ENCODE results near the gene NINJ2. TPM values are rescaled to one million over a fixed set of nuclear protein-coding genes. Genes with fewer than 3 reads are reported as not detected.
A peak's percentile ranks its signal among the peaks of the same experiment; 100 is the strongest.

Gene NINJ2
- total RNA-seq, 1 donor from 2014 or later = 2.3 TPM

DNA sequence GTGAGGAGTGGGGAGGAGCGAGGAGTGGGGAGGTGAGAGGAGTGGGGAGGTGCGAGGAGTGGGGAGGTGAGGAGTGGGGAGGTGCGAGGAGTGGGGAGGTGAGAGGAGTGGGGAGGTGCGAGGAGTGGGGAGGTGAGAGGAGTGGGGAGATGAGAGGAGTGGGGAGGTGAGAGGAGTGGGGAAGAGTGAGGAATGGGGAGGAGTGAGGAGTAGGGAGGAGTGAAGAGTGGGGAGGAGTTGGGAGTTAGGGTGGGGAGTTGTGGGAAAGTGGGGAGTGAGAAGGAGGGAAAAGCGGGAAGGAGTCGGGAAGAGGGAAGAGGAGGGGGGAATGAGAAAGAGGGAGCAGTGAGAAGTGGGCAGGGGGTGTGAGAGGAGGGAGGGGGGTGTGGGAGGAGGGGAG lies 117.4 kb downstream of the NINJ2 start:
- no peak overlapping the region for H3K4me3 Mint-ChIP-seq (ENCODE audit: unreplicated experiment)
- no peak for DNase-seq (ENCODE audit: low spot score)
- peaks cover 26% of the 10 kb centered on the region for H3K4me1 Mint-ChIP-seq (ENCODE audit: unreplicated experiment)
- no peaks in the 10 kb centered on the region for H3K9me3 Mint-ChIP-seq (ENCODE audit: unreplicated experiment)
- no peak overlapping the region for H3K27ac Mint-ChIP-seq (ENCODE audit: unreplicated experiment)
- H3K27me3 Mint-ChIP-seq (ENCODE audit: unreplicated experiment) = peaks cover 14% of the 10 kb centered on the region
- peaks cover 12% of the 10 kb centered on the region for H3K36me3 Mint-ChIP-seq (ENCODE audit: low read depth, unreplicated experiment)
- TF ChIP-seq, protein P1, sequence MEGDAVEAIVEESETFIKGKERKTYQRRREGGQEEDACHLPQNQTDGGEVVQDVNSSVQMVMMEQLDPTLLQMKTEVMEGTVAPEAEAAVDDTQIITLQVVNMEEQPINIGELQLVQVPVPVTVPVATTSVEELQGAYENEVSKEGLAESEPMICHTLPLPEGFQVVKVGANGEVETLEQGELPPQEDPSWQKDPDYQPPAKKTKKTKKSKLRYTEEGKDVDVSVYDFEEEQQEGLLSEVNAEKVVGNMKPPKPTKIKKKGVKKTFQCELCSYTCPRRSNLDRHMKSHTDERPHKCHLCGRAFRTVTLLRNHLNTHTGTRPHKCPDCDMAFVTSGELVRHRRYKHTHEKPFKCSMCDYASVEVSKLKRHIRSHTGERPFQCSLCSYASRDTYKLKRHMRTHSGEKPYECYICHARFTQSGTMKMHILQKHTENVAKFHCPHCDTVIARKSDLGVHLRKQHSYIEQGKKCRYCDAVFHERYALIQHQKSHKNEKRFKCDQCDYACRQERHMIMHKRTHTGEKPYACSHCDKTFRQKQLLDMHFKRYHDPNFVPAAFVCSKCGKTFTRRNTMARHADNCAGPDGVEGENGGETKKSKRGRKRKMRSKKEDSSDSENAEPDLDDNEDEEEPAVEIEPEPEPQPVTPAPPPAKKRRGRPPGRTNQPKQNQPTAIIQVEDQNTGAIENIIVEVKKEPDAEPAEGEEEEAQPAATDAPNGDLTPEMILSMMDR (IDR thresholded peaks at IDR 0.05; ENCODE audit: unreplicated experiment) = no peak

DNA sequence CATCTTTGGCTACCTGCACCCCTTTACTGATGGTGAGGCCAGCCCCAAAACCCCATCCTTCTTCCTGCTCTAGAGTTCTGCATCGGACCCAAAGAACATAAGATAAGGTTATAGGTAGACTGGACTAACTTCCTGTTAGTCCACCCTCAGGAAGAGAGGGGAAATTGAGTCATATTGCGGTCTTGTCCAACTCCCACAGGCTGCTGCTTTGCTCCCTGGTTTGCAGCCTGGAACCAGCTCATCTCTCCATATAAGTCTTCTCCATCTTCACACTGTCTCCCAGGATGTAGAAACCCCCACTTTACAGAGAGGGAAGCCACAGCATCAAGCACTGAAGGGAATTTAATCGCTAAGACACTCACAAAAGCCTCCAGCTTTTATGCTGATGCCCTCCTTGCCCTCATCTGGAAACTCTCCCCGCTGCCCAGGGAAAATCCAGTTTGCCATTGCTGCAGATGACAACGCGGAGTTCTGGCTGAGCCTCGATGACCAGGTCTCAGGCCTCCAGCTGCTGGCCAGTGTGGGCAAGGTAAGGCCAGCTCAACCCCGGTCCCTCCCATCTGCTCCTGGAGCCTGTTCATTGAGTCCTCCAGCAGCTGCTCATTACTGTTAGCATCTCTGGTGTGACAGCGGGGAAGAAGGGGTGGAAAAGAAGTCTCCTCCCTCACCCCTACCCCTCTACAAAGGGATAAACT lies 118.2 kb downstream of the NINJ2 start:
- H3K27ac Mint-ChIP-seq (ENCODE audit: unreplicated experiment) = no peak overlapping the region
- no peaks in the 10 kb centered on the region for H3K9me3 Mint-ChIP-seq (ENCODE audit: unreplicated experiment)
- H3K4me3 Mint-ChIP-seq (ENCODE audit: unreplicated experiment) = no peak overlapping the region
- DNase-seq (ENCODE audit: low spot score) = no peak
- H3K4me1 Mint-ChIP-seq (ENCODE audit: unreplicated experiment) = peaks cover 30% of the 10 kb centered on the region
- peaks cover 12% of the 10 kb centered on the region for H3K36me3 Mint-ChIP-seq (ENCODE audit: low read depth, unreplicated experiment)
- H3K27me3 Mint-ChIP-seq (ENCODE audit: unreplicated experiment) = peaks cover 14% of the 10 kb centered on the region
- TF ChIP-seq, protein P1 (IDR thresholded peaks at IDR 0.05; ENCODE audit: unreplicated experiment) = no peak

DNA sequence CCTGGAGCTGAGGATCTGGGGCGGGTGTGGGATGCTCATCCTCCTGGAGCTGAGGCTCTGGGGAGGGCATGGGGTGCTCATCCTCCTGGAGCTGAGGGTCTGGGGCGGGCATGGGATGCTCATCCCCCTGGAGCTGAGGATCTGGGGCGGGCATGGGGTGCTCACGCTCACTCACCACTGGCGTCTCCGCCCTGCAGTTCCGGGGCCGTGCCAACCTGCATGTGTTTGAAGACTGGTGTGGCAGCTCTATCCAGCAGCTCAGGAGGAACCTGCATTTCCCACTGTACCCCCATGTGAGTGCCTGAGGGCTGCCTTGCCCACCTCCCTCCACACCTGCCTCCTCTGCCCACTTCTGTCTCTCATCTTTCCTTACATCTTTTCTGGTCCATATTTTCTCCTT lies 119.1 kb downstream of the NINJ2 start:
- Mint-ChIP-seq H3K27ac (ENCODE audit: unreplicated experiment) (no peak overlapping the region), H3K4me3 (ENCODE audit: unreplicated experiment) (peak overlapping the region; percentile 1), H3K9me3 (ENCODE audit: unreplicated experiment) (no peaks in the 10 kb centered on the region), H3K36me3 (ENCODE audit: low read depth, unreplicated experiment) (peaks cover 9% of the 10 kb centered on the region), H3K4me1 (ENCODE audit: unreplicated experiment) (peaks cover 32% of the 10 kb centered on the region), H3K27me3 (ENCODE audit: unreplicated experiment) (peaks cover 13% of the 10 kb centered on the region)
- TF ChIP-seq, protein P1 (IDR thresholded peaks at IDR 0.05; ENCODE audit: unreplicated experiment) = no peak
- no peak for DNase-seq (ENCODE audit: low spot score)

DNA sequence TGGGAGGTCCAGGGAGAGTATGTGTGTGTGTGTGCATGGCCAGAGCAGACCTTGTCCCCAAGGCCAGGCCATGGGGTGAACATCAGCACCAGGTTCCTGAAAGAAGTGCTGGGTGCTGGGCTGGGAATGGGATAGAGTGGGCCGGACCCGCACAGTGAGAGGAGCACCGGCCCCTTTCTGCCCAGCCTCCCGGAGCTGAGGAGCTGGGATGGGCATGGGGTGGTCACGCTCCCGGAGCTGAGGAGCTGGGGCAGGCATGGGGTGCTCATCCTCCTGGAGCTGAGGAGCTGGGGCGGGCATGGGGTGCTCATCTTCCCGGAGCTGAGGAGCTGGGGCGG lies 120.2 kb downstream of the NINJ2 start:
- H3K27me3 Mint-ChIP-seq (ENCODE audit: unreplicated experiment) = peaks cover 11% of the 10 kb centered on the region
- peaks cover 33% of the 10 kb centered on the region for H3K4me1 Mint-ChIP-seq (ENCODE audit: unreplicated experiment)
- H3K9me3 Mint-ChIP-seq (ENCODE audit: unreplicated experiment) = no peaks in the 10 kb centered on the region
- no peak for DNase-seq (ENCODE audit: low spot score)
- no peak overlapping the region for H3K27ac Mint-ChIP-seq (ENCODE audit: unreplicated experiment)
- TF ChIP-seq, protein P1 (IDR thresholded peaks at IDR 0.05; ENCODE audit: unreplicated experiment) = no peak
- H3K36me3 Mint-ChIP-seq (ENCODE audit: low read depth, unreplicated experiment) = peaks cover 3% of the 10 kb centered on the region
- no peak overlapping the region for H3K4me3 Mint-ChIP-seq (ENCODE audit: unreplicated experiment)

DNA sequence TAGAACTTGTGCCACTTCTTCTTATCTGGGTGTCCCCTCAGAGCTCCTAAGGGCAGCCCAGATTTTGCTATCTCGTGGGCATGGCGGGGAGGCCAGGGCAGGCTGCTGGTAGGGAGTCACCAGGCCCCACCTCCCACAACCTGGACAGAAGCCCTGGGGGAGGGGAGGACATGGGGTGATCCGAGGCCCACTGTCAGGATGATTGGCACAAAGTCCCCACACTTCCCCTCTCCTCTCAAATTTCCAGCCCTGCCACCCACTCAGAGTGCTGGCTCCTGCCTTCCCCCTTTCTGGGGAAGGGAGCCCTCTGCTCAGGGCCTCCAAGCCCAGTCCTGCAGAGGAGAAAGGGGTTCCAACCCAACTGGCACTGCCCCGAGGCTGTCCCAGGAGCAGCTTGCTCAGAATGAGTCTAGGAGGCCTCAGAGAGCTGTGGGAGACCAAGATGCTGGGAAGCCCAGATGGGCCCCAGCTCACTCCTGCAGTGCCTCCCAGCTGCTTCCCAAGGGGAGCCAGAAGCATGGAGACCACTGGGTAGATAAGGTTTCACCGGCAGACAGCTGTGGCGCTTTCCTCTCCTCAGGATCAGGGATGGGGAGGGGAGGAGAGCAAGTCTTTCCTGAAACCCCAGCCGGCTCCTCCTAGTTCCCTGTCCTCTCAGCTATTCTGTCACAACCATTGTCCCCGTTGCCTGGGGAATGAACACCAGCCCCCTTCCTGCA lies 120.7 kb downstream of the NINJ2 start:
- TF ChIP-seq, protein P1 (IDR thresholded peaks at IDR 0.05; ENCODE audit: unreplicated experiment) = no peak
- no peak overlapping the region for H3K4me3 Mint-ChIP-seq (ENCODE audit: unreplicated experiment)
- H3K9me3 Mint-ChIP-seq (ENCODE audit: unreplicated experiment) = no peaks in the 10 kb centered on the region
- H3K4me1 Mint-ChIP-seq (ENCODE audit: unreplicated experiment) = peaks cover 33% of the 10 kb centered on the region
- no peak overlapping the region for H3K27ac Mint-ChIP-seq (ENCODE audit: unreplicated experiment)
- peaks cover 3% of the 10 kb centered on the region for H3K36me3 Mint-ChIP-seq (ENCODE audit: low read depth, unreplicated experiment)
- peaks cover 11% of the 10 kb centered on the region for H3K27me3 Mint-ChIP-seq (ENCODE audit: unreplicated experiment)
- DNase-seq (ENCODE audit: low spot score) = peak; percentile 49
